NCI-H446 treated with DMSO at 0.1 percent for 48 hours (cell line): ENCODE measurements around the gene CLDN11.

Source experiments
- DNase-seq: peaks from one replicate; lab custom pipeline; 2025; lab: John Stamatoyannopoulos, UW

CLDN11 gene

GRCh38 chr3:170471149-170471548 is 52.5 kb downstream of the CLDN11 start:
- DNase-seq, result no peak

DNA sequence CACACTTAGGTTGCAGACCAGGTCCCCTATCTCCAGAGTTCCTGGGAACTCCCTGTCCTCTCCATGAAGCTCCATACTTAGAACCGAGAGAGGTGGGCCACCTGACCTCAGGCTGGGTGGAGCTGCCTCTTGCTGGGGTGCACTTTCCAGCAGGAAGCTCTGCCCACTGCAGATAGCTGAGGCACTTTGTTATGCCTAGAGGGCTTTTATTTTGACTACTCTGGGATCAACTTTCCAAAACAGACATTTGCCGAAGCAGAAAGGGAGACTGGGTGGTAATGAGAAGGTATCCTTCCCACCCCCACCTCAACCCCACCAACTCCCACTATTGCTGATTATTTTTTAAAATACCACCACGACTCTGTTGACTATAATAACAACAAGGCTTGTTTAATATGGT is 54.7 kb downstream of the CLDN11 start:
- DNase-seq, result no peak

- no peak for DNase-seq
Observed at GRCh38 chr3:170475092-170475685, 56.5 kb downstream of the CLDN11 start.

- DNase-seq, result no peak
Observed at GRCh38 chr3:170476291-170476690, 57.6 kb downstream of the CLDN11 start.

DNA sequence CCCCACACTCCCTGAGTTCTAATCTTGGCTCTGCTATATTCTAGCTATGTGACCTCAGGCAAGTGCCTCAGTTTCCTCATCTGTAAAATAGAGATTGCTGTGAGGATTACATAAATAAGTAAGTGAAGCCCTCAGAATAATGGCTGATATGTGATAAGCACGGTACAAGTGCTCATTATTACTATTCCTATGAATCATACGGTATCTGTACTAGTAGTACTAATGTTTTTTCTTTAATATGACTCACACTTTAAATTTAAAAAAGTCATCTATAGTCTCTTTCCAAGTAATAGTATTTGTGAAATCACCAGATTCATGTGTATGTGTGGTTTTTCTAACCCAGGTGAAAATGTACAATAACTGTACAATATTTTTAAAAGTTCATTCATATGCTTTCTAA is 58.7 kb downstream of the CLDN11 start:
- no peak for DNase-seq

DNA sequence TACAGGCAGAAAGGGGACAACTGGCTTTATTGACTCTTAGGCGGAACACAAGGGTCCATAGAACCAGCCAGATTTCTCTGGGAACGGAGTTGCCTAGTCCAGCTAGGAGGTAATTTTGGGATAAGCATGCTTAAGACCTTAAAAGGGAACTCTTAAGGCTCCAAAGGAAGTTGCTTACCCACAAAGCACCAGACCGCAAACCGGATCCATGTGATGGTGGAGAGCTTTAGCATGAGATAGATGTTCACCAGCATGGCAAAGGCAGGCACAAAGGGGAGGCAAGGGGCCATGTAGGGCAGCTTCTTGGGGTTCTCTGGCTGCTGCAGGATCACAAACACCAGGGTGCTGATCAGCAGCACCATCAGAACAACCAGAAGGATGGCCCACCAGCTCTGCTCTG is 61.4 kb downstream of the CLDN11 start:
- DNase-seq, result no peak

DNA sequence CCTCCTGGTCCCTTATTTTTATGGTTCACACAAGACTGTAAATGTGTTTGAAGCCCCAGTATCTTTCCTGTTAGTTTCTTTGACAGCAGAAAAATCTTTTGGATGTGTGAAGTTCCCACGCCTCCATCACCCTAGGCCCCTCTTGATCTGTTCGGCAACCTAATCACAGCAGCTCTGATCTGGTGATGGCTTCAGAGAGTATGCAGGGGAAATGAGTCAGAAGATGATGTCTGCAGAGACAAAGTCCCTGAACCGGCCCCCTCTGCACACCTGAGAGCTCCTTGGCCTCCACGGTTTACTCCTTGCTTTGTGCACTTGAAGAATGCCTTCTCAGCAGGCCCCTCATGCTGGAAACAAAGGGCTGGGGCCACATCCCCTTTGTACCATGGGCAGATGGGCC is 63.5 kb downstream of the CLDN11 start:
- no peak for DNase-seq

- DNase-seq, result no peak
Observed at GRCh38 chr3:170483485-170484262, 65.0 kb downstream of the CLDN11 start.
